IMR-90 (cell line): Measurements from ENCODE around the gene NAV2. TPM values are rescaled to one million over a fixed set of nuclear protein-coding genes. Genes with fewer than 3 reads are reported as not detected.

Experiments
- ATAC-seq: fragments of 200-7000 bp; cut with Tn5 transposase; 2 replicates; pipeline ENCODE4 v1.9.1; 2020; ENCODE audit warnings: low read depth, mild to moderate bottlenecking, moderate library complexity
- BruUV-seq: library from RNA; stranded (reverse); fragments of 400-500 nt; replicated peaks from 2 replicates; lab custom pipeline; 2021; lab: Mats Ljungman, UMichigan
- CTCF ChIA-PET: fragments of 300-600 bp; formaldehyde crosslinking; extraction: SDS; loops from one replicate; lab custom pipeline; 2021; ENCODE audit warnings: antibody characterized with exemption; lab: Yijun Ruan, JAX
- POLR2A ChIA-PET: fragments of 300-600 bp; sonication (Branson Sonifier 250); formaldehyde crosslinking; loops from one replicate; lab custom pipeline; 2022; ENCODE audit warnings: antibody characterized with exemption; ENCODE audit not compliant: unreplicated experiment; lab: Charles Lee
- DNase-seq: peaks from one replicate; pipeline ENCODE4 v3.0.0; 2013
- H2AFZ ChIP-seq: replicated peaks from 2 replicates; pipeline ENCODE3; 2013; ENCODE audit warnings: low read length, mild to moderate bottlenecking; ENCODE audit not compliant: poor library complexity
- H2AK5ac ChIP-seq: 2 replicates; pipeline ENCODE4 v1.6.1; 2013; ENCODE audit warnings: low read depth, low read length, inconsistent platforms
- H2AK9ac ChIP-seq: replicated peaks from 2 replicates; pipeline ENCODE3; 2013; ENCODE audit warnings: mild to moderate bottlenecking, low read depth, low read length, moderate library complexity; ENCODE audit not compliant: poor library complexity
- H2BK120ac ChIP-seq: 2 replicates; pipeline ENCODE4 v1.6.1; 2013; ENCODE audit warnings: low read depth, low read length, inconsistent platforms
- H2BK15ac ChIP-seq: 3 replicates; pipeline ENCODE4 v1.6.1; 2013; ENCODE audit warnings: low read depth, low read length, inconsistent platforms
- H2BK20ac ChIP-seq: 2 replicates; pipeline ENCODE4 v1.6.1; 2013; ENCODE audit warnings: low read depth, mild to moderate bottlenecking, inconsistent platforms, low read length, moderate library complexity
- H2BK5ac ChIP-seq: 2 replicates; pipeline ENCODE4 v1.6.1; 2013; ENCODE audit warnings: mild to moderate bottlenecking, low read depth, low read length, inconsistent platforms; ENCODE audit not compliant: poor library complexity, severe bottlenecking
- H3K14ac ChIP-seq: replicated peaks from 2 replicates; pipeline ENCODE4 v1.6.1; 2013; ENCODE audit warnings: low read depth, low read length, inconsistent platforms
- H3K18ac ChIP-seq: 2 replicates; pipeline ENCODE4 v1.6.1; 2013; ENCODE audit warnings: low read depth, low read length, control low read depth
- H3K23ac ChIP-seq: 2 replicates; pipeline ENCODE4 v1.6.1; 2013; ENCODE audit warnings: low read depth, low read length, inconsistent platforms
- H3K27ac ChIP-seq: 2 replicates; pipeline ENCODE4 v1.5.1; 2013; ENCODE audit warnings: mild to moderate bottlenecking, control low read depth, low read length; ENCODE audit not compliant: insufficient read depth
- H3K27me3 ChIP-seq: 2 replicates; pipeline ENCODE4 v1.6.1; 2013; ENCODE audit warnings: low read length; ENCODE audit not compliant: control insufficient read depth, insufficient read depth
- H3K36me3 ChIP-seq: 2 replicates; pipeline ENCODE4 v1.6.1; 2013; ENCODE audit warnings: low read length, mixed read lengths; ENCODE audit not compliant: control insufficient read depth, insufficient read depth
- H3K4ac ChIP-seq: 2 replicates; pipeline ENCODE4 v1.6.1; 2013; ENCODE audit warnings: low read depth, low read length, inconsistent platforms
- H3K4me1 ChIP-seq: 2 replicates; pipeline ENCODE4 v1.6.1; 2013; ENCODE audit warnings: low read length, mixed read lengths; ENCODE audit not compliant: control insufficient read depth, insufficient read depth
- H3K4me2 ChIP-seq: 2 replicates; pipeline ENCODE4 v1.6.1; 2013; ENCODE audit warnings: low read depth, mild to moderate bottlenecking, control low read depth, low read length, moderate library complexity
- H3K4me3 ChIP-seq: 2 replicates; pipeline ENCODE4 v1.5.1; 2013; ENCODE audit warnings: low read depth, mild to moderate bottlenecking, control low read depth, low read length, moderate library complexity; ENCODE audit not compliant: insufficient read depth
- H3K56ac ChIP-seq: 2 replicates; pipeline ENCODE4 v1.6.1; 2013; ENCODE audit warnings: low read length, inconsistent platforms; ENCODE audit not compliant: insufficient read depth; ENCODE audit errors: extremely low read depth
- H3K79me1 ChIP-seq, 2 experiments: 2 replicates each; pipeline ENCODE4 v1.6.1; 2013; ENCODE audit warnings: low read length in 2 of 2, inconsistent platforms in 1 of 2, low read depth in 1 of 2
- H3K9ac ChIP-seq: 2 replicates; pipeline ENCODE4 v1.6.1; 2013; ENCODE audit warnings: low read depth, low read length, control low read depth
- H3K9me1 ChIP-seq: 2 replicates; pipeline ENCODE4 v1.6.1; 2013; ENCODE audit warnings: low read length, inconsistent platforms; ENCODE audit not compliant: insufficient read depth
- H3K9me3 ChIP-seq: 2 replicates; pipeline ENCODE4 v1.6.1; 2013; ENCODE audit warnings: low read length; ENCODE audit not compliant: control insufficient read depth, insufficient read depth
- H4K20me1 ChIP-seq: 2 replicates; pipeline ENCODE4 v1.6.1; 2013; ENCODE audit warnings: low read length, inconsistent platforms; ENCODE audit not compliant: insufficient read depth
- H4K5ac ChIP-seq: 2 replicates; pipeline ENCODE4 v1.6.1; 2013; ENCODE audit warnings: mild to moderate bottlenecking, low read depth, low read length, control low read depth
- H4K8ac ChIP-seq, 2 experiments: 2 replicates each; pipeline ENCODE4 v1.6.1; 2013; ENCODE audit warnings: low read depth in 2 of 2, low read length in 2 of 2, control low read depth in 1 of 2, inconsistent platforms in 1 of 2
- H4K91ac ChIP-seq: 2 replicates; pipeline ENCODE4 v1.6.1; 2013; ENCODE audit warnings: low read depth, low read length, inconsistent platforms; ENCODE audit not compliant: insufficient read depth
- CEBPB ChIP-seq: IDR thresholded peaks from 2 replicates; pipeline ENCODE4 v1.6.1; 2012; ENCODE audit warnings: low read depth, low read length, improper control_type of control experiment
- USF2 ChIP-seq: fragments of 150-350 bp; IDR thresholded peaks from 2 replicates; pipeline ENCODE4 v1.6.1; 2017; ENCODE audit warnings: mild to moderate bottlenecking, antibody characterized with exemption, low read length, low read depth
- WGBS, 2 experiments: methylation state at CpG; one replicate each; pipeline versions ENCODE4 v1.1.5 to v1.1.7; 2013; ENCODE audit warnings: missing lambda C conversion rate in 2 of 2; ENCODE audit not compliant: insufficient read length in 1 of 2; ENCODE audit errors: extremely low coverage in 2 of 2; 5-methylcytosine and 5-hydroxymethylcytosine counted together
- dilution Hi-C: fragments of 300-500 bp; cut with HindIII; formaldehyde crosslinking; loops from one replicate; pipeline ENCODE4 v1.14.3; 2018; ENCODE audit warnings: low sequenced_read_pairs; ENCODE audit not compliant: unreplicated experiment
- in situ Hi-C: fragments of 300-500 bp; cut with MboI; formaldehyde crosslinking; loops from 3 replicates; pipeline ENCODE4 v1.14.3; 2019; ENCODE audit warnings: low sequenced_read_pairs, inconsistent platforms, mixed read lengths
- intact Hi-C: fragments of 100-400 bp; cut with micrococcal nuclease; formaldehyde crosslinking; loops from 2 replicates; pipeline ENCODE4 v1.10.0; 2022
- polyA plus RNA-seq, 3 experiments: library from polyadenylated mRNA; depleted of rRNA; stranded (reverse); fragments of >200 nt; gene quantifications; 2 replicates each; pipeline ENCODE4 v1.2.3, GENCODE V29; 2012; ENCODE audit warnings: low replicate concordance in 1 of 3
- total RNA-seq: library from RNA; depleted of rRNA; stranded (reverse); fragments of >200 nt; gene quantifications from 2 replicates; pipeline ENCODE4 v1.2.3, GENCODE V29; 2012

Gene NAV2
- total and polyA plus RNA-seq, 2 of the 4 experiments (the other 2 are of a cell fraction), result 4.5 to 12.6 TPM

DNA sequence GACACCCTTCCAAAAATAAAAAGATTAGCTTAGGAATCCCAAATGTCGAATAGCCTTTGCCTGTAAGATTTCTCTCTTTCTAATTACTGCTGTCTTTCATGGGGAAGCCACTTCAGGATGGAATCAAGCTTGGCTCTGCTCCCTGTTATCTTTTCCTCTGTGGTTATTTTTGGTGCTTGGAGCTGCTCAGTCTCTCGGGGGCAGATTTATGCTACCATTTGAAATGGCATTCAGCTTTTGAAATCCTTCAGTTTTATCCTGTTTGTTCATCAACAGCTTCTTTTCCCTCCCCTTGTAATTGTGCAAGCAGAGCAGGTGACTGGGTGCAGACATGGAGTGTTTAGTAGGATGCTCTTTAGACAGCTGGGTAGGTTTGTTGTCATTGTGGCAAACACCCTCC is 336.6 kb downstream of the NAV2 start:
- Histone ChIP-seq H3K18ac (no peak overlapping the region), H2AK9ac (no peak overlapping the region), H4K20me1 (0 out of 2 replicates have a peak, but pooled peaks cover 4% of the 10 kb centered on the region), H3K9me3 (no peaks in the 10 kb centered on the region), H3K23ac (no peak overlapping the region), H2BK5ac (no peak overlapping the region), H2AK5ac (no peak overlapping the region), H2BK15ac (no peak overlapping the region), H3K14ac (no peak overlapping the region), H3K4me1 (peaks cover 13% of the 10 kb centered on the region), H3K27ac (no peak overlapping the region), H3K79me1 (peaks cover 4 to 7% of the 10 kb centered on the region in 2 experiments; a peak in 2 of 4 replicates), H3K4me2 (no peak overlapping the region), H3K27me3 (no peaks in the 10 kb centered on the region), H3K4me3 (no peak overlapping the region), H2BK120ac (no peak overlapping the region), H2AFZ (no peak overlapping the region), H3K56ac (no peak overlapping the region), H4K8ac (no peak overlapping the region), H4K91ac (no peak overlapping the region), H4K5ac (no peak overlapping the region), H3K4ac (no peak overlapping the region), H3K9me1 (peaks cover 22% of the 10 kb centered on the region; the same call in 1 of the 2 replicates), H3K36me3 (peaks cover 27% of the 10 kb centered on the region), H3K9ac (no peak overlapping the region), H2BK20ac (no peak overlapping the region)
- no TSS peak for BruUV-seq
- no CpG with 5 or more reads among the region's 2 CpGs for WGBS, 2 experiments
- dilution Hi-C loops, result no loop called here
- TF ChIP-seq USF2 (no peak), CEBPB (peak; percentile 20; the same call in 1 of the 2 replicates)
- intact Hi-C loops, result no loop called here
- ATAC-seq, result no peak
- DNase-seq, result no peak
- ChIA-PET POLR2A (no interaction called here), CTCF (no interaction called here)
- in situ Hi-C loops, result no loop called here
